Dedifferentiated amniotic fluid mesenchymal stem cell (primary cell): ENCODE data around the gene MYADML2.
"Not testable (repeated sequence)": the region's sequence is repeated elsewhere in the genome, so short reads cannot be mapped to it uniquely, and the experiment has no call there.

Source experiments
- DNase-seq: peaks from one replicate; pipeline ENCODE4 v3.0.0-alpha.2; 2016; ENCODE audit errors: extremely low spot score

MYADML2 gene

GRCh38 chr17:81958633-81959342 is 11.8 kb upstream of the MYADML2 start:
- DNase-seq, result no peak

GRCh38 chr17:81957691-81958432 is 10.8 kb upstream of the MYADML2 start:
- no peak for DNase-seq

- no peak for DNase-seq
Observed at GRCh38 chr17:81956607-81957589, 9.9 kb upstream of the MYADML2 start.

GRCh38 chr17:81955756-81956544 is 8.9 kb upstream of the MYADML2 start:
- DNase-seq, result no peak

GRCh38 chr17:81955058-81955681 is 8.1 kb upstream of the MYADML2 start:
- no peak for DNase-seq

GRCh38 chr17:81954131-81955057 is 7.4 kb upstream of the MYADML2 start:
- no peak for DNase-seq

GRCh38 chr17:81953443-81953842 is 6.4 kb upstream of the MYADML2 start:
- not testable (repeated sequence) for DNase-seq

GRCh38 chr17:81952792-81953228 is 5.8 kb upstream of the MYADML2 start:
- DNase-seq, result no peak

- DNase-seq, result no peak
Observed at GRCh38 chr17:81951785-81952684, 5.0 kb upstream of the MYADML2 start.

- no peak for DNase-seq
Observed at GRCh38 chr17:81950501-81950900, 3.5 kb upstream of the MYADML2 start.

GRCh38 chr17:81948635-81949378 is 1.8 kb upstream of the MYADML2 start:
- DNase-seq, result no peak

GRCh38 chr17:81944858-81945257 is 2.2 kb downstream of the MYADML2 start:
- no peak for DNase-seq

- no peak for DNase-seq
Observed at GRCh38 chr17:81942167-81942553, 4.9 kb downstream of the MYADML2 start.

- no peak for DNase-seq
Observed at GRCh38 chr17:81941484-81942166, 5.4 kb downstream of the MYADML2 start.

- no peak for DNase-seq
Observed at GRCh38 chr17:81940538-81941483, 6.2 kb downstream of the MYADML2 start.

- no peak for DNase-seq
Observed at GRCh38 chr17:81939881-81940385, 7.1 kb downstream of the MYADML2 start.
